Limb (tissue), 2 donors: Measurements from ENCODE around the gene CD74.

Experiments
- DNase-seq, 2 donors: peaks; one replicate each; pipeline ENCODE4 v3.0.0-alpha.2; 2016; ENCODE audit errors: extremely low spot score in 2 of 2

Gene CD74

DNA sequence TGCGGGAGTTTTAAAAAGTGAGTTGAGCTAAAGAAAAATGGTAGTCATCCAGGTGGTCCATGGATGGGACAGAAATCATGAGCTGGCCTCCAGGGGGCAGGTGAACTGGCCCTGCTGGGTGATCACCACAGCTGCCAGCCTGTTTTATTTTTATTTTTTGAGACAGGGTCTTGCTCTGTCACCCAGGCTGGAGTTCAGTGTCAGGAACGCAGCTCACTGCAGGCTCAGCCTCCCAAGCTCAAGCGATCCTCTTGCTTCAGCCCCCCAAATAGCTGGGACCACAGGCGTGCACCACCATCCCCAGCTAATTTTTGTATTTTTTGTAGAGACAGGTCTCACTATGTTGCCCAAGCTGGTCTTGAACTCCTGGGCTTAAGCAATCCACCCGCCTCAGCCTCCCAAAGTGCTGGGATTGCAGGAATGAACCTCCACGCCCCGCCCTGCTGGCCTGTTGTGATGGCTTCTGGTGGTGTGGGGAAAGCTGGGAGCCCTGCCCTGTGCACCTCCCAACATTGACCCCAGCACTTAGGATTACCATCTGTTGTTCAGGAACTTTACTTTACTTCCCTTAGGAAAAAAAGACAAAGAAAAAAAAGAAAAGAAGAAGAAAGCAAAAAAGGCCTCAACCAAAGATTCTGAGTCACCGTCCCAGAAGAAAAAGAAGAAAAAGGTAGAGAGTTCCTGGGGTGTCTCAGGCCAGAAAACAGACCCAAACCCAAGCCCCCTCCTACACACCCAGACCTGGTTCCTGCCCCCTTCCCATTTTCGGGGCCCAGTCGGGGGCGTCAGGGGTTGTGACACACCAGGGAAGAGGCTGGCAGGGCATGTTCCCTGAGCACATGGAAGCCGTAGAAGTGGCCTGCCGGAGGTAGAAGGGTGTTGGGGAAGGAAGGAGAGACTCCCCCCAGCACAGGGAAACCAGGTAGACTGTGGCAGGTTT is 14.7 kb downstream of the CD74 start:
- DNase-seq: no peak

DNA sequence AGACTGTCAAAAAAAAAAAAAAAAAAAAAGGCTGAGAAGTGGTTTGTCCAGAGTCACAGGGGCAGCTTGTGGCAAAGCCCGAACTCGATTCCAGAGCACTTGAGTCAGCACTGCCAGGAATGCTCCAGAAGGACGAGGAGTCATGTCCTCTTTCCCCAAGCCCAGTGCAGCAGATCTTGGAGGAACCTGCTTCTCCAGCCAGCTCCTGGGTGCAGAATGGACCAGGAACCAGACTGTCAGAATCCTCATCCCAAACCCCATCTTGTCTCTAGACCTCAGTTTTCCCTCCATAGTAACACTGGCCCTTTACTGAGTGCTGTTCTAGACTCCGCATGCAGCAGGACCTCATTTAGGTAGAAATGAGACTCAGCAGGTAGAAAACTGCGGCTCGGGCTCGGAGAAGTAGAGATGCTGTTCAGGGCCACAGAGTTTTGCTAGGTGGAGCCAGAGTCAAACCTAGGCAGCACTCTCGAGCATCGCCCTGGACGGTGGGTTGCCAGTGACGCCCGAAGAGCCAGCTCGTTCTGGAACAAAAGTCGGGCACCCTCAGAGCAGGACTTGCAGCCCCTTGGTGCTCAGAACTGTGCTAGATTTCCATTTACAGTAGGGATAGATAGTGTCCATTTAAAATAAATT is 15.4 kb downstream of the CD74 start:
- no peak for DNase-seq

DNA sequence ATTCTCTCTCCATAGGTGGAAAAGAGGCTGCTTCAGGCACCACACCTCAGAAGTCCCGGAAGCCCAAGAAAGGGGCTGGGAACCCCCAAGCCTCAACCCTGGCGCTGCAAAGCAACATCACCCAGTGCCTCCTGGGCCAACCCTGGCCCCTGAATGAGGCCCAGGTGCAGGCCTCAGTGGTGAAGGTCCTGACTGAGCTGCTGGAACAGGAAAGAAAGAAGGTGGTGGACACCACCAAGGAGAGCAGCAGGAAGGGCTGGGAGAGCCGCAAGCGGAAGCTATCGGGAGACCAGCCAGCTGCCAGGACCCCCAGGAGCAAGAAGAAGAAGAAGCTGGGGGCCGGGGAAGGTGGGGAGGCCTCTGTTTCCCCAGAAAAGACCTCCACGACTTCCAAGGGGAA is 16.4 kb downstream of the CD74 start:
- no peak for DNase-seq

DNA sequence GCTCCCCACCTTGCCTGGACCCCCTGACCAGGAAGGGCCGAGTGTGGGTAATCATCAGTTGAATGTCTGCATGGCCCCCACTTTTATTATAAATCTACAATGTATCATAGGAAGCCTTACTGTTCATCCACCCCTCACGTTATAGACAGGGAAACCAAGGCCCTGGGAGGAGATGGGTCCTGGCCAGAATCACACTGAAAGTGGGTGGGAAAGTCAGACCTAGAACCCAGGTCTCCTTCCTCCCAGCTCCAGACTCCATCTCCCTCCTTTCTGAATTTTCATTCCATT is 17.1 kb downstream of the CD74 start:
- DNase-seq: no peak

DNA sequence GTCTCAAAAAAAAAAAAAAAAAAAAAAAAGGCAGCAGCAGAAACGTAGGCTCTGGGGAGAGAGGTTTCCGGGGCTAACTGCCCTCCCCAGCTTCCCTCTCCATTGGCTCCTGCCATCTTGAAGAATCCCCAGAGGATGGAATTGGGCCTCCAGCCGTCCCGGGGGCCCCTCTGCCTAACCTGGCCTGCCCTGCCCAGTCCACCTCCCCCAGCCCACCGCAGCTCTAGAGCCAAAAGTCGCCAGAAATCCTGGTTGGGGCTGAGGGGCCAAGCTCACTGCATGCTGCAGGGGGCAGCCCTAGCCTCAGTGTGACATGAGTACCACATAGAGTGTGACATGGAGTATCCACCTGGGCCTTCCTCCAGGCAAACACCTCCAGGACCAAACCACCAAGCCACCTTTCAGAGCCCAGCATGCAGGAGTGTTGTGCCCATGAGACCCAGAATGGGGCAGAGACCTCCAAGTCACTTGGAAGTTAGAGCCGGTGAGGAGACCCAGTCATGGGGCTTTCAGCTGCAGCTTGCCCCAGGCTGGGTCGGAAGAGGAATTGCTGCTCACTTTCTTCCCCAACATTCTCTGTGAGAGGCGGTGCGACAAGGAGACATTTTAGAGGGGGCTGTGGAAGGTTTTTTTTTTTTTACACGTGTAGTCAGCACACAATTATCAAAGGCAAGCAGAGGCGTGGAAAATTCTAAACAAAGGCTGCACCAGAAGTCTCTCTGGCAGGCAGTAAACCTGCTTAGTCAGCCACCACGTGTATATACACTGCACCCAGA is 17.6 kb downstream of the CD74 start:
- no peak for DNase-seq

DNA sequence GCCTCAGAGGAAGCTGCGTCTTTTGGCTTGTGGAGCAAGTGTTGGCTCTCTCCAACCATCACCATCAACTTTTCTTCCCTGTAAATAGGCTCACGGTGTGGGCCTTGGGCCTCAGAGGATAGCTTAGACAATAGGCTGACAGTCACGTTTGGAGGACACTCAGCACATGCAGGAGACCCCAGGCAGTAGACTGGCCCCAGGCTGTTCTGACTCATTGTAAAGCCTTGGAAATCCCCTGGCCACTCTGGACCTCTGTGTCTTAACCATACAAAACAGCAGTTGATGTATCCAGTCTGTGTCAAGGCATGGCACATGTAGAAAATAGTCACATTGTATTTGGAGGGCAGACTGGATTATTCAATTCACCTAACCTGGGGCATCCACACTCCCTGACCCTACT is 18.6 kb downstream of the CD74 start:
- no peak for DNase-seq

DNA sequence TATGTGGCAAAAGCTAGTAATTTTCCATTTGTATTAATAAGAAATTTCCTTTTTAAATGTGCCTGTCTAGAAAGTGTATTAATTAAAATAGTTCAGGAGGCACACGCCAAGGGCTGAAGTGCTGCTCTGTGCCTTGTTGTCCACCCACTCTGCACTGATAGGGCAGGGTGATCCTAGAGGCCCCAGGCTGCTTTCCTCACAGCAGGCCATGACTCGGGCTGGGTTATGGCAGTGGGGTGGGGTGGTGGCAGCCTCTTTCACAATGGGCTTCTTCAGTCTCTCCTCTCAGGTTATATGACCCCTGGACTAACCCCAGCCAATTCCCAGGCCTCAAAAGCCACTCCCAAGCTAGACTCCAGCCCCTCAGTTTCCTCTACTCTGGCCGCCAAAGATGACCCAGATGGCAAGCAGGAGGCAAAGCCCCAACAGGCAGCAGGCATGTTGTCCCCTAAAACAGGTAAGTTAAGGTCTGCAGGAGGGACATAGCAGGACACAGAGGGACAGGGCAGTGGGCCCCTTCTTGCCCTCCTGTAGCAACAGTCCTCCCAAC is 19.5 kb downstream of the CD74 start:
- DNase-seq: no peak

DNA sequence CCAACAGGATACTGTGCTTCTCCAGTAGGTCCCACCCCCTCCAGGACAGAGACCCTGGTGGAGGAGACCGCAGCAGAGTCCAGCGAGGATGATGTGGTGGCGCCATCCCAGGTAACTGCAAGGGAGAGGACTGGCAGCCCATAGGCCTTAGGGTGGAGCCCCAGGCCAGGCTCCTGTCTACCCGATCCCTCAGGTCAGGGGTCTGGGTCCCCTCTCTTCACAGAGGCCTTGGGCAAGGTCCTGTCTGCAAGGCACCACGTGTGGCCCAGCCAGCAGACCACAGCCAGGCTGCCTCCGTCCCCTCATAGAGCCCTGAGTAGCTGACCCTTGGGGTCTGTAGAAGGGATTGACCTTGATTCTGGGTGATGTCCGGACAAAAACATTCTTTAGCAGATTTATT is 20.0 kb downstream of the CD74 start:
- no peak for DNase-seq

DNA sequence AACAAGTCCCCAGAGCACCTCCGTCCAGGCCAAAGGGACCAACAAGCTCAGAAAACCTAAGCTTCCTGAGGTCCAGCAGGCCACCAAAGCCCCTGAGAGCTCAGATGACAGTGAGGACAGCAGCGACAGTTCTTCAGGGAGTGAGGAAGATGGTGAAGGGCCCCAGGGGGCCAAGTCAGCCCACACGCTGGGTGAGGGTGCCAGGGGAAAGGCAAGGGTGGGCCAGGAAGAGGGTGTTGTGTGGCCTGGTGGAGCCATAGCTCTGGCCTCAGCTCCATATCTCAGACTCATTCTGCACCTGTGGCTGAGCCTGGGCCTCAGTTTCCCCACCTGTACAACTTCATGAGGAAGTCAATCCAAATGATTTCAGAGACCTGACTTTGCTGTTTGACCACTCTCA is 20.7 kb downstream of the CD74 start:
- no peak for DNase-seq

DNA sequence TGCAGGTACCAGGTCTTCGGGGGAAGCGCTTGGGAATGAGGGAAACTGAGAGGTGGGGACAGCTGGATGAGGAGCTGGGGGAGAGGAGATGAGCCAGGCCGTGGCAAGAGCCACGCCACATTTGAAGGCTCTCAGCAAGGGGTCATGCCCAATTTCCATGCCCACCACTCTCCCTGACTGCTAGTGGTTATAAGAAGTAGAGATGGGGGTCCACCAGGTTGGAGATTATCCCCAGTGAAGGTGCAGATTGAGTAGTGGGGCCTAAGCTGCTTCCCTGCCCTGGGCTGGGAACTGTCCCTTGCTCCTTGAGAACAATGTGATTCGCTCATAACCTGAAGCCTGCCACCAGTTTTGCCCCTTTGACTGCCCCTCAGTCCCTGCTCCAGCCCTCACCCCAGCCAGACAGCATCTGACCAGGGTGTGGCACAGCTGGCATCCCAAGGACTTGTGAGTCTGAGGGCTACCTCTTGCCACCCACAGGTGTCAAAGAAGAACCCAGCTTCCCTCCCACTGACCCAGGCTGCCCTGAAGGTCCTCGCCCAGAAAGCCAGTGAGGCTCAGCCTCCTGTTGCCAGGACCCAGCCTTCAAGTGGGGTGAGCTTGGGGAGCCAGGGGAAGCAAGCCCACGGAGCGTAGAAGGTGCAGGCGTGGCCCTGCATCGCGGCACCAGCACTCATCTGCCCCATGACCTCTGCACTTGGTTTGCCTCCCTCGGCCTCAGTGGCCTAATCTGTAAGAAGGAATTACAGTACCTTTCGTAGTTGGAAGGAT is 21.5 kb downstream of the CD74 start:
- DNase-seq: no peak

DNA sequence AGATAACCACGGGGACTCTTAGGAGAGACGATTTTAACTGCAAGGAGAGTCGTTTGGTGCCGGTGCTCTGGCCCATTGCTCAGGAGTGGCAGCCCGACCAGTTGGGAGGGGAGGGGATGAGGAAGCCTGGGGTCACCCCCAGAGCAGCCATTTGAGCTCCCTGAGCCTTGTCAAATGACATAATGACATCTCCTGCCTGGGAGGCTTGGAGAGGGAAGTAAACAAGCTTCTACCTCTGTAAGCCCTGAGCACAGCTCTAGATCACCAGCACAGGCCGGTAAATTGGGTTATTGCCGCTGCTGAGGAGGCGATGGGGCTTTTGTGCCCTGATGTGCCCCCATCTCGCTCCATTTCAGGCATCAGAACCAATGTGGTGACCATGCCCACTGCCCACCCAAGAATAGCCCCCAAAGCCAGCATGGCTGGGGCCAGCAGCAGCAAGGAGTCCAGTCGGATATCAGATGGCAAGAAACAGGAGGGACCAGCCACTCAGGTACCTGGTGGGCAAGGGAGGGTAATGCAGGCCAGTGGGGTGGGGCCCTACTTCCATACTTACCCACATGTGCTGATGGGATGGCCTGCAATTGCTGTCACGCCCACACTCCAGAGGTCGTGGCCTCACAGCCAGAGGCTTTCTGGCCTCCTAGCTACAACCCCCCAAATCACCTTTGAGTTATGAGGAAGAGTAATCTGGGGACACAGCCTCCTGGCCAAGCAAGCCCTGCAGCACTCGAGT is 23.0 kb downstream of the CD74 start:
- DNase-seq: no peak

DNA sequence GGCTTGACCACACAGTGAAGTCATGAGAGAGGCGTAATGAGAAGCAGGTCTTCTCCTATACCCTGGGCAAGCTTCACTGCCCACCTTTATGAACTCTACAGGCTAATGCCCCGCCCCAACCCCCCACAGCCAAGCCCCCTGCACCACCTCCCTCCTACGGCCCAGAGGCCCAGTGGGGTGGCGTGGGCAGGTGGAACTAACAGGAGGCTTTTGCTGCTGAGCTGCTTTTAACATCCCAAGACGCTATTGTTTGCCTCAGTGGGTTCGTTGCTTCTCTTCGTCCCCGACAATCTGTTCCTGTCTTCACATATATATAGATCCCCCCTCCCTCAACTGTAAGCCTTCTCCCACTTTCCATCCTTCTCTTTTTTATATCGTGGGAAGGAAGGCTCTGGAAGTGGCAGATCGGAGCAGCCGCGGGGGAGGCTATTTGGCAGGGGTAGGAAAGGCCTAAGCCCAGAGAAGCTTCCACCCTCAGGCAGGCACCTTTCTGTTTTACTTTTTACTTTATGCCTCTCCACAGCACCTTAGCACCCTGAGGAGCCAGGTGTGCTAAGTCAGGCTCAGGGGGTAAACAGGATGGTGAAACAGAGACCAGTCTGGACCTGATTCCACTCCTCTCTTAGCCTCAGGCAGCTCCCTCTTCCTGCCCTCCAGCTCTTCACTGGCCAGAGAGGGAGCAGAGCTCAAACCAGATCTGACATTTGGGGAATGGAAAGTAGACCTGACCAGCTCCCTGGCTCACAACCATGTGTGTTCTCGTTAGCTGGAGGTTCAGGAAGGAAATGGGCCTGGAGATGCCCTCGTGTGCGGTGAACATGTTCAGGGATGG is 26.5 kb downstream of the CD74 start:
- DNase-seq: no peak

DNA sequence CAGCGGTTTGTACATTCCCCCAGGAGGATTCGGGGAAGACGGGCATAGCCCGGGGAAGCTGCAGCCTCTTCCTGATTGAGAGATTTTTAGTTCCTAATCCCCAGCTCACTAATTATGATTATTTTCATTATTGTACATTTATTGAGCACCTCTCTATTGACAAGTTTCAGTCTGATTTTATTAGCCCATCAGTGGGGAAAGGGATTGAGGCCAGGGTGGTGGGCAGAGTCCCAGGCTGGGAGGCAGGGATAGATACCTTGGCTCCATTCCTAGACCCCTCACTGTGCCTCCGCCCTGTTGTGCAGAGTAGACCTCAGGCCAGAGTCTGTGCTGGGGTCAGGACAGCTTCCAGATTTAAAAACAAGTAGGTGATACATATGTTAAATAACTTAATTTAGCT is 28.0 kb downstream of the CD74 start:
- DNase-seq: no peak

DNA sequence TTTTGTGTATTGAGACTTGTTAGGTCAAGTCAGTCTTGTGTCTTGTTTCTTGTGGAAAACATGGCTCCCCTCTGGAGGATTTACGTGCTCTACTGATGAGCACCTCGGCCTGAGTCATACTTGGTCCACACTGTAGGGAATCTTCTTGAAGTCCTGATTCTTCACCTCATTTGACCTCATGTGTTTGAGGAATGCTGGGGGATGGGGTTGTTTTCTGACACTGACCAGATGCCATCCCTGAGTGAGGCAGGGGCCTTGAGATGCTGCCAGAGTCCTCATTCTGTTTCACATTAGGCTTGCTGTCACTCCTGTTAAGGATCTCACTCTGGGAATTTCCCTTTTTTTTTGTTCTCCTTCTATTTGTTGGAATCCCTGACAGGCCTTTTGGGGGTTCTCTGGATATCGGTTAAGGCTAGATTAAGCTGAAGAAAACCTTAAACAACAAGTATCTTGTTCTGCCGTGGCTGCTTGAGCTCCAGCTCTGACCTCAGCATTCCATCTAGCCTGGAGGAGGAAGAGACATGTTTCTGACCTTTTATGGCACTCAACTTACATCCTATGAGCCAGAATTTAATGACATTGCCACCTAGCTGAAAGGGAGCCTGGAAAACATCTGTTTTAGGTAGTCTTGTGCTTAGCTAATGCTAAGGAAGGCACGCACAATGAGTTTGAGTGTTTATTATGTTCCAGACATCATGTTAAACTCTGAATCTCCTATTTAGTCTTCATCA is 34.6 kb downstream of the CD74 start:
- DNase-seq: no peak

DNA sequence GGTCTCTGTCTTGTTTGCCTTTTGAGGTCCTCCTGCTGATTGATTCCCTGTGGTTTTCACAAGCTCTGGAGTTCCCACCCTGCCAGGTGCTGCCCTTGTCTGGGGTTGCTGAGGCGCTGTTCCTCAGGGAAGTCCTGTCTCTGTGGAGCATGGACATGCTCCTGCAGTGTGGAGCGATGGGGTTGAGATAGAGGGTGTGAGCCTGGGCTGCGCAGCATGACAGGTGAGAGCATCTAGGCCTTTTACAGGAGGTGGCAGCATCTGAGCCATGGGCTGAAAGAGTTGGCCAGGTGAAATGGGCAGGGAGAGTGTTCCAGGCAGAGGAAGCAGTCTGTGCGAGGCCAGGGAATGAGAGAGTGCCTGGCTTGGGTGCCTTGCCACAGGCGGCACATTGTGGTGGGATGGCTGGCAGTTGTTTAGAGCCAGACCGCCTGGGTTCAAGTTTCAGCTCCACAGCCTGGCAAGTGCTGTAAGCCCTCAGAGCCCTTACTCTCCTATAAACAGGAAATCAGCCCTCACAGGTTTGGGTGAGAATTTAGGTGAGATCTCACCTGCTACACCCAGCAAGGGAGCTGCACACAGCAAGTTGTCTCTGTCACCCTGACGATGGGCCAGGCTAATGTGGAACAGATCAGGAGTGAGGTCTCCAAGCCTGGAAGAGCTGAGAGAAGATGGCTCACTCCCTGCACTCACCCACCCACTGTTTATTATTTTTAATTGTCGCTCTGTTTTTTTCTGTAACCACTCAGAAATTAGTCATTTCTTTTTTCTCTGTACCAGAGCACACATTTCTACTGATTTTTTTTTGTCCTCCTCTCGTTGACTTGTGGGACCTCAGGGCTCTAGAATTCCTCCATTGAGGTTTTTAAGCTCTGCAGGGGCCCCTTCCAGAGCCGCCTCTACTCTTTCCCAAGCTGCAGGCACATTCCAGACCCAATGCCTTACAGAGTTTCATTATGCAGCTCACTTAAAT is 35.6 kb downstream of the CD74 start:
- no peak for DNase-seq

DNA sequence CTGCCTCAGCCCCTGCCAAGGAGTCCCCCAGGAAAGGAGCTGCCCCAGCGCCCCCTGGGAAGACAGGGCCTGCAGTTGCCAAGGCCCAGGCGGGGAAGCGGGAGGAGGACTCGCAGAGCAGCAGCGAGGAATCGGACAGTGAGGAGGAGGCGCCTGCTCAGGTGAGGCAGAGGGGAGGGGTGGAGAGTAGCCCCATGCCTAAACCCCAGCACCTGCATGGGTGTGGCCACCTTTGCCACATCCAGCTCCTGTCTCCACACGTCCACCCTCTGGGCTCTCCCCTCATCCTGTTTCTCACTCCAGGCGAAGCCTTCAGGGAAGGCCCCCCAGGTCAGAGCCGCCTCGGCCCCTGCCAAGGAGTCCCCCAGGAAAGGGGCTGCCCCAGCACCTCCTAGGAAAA is 38.1 kb downstream of the CD74 start:
- no peak for DNase-seq

DNA sequence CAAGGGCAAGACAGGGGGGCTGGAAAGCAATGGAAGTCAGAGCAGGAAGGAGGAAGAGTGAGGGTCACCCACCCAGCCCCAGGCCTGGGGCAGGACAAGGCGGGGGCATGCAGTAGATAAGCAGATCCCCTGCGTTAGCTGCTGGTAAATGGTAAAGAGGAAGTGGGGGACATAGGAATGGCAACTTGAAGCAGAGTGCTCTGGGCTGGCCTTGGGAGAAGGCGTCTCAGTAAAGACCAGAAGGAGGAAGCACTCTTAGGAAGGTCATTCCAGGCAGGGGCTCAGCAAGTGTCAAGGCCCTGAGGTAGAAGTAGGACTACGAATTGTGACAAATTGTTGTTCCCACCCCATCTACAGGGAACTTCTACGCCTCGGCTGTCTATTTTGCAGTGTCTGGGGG is 40.1 kb downstream of the CD74 start:
- no peak for DNase-seq

DNA sequence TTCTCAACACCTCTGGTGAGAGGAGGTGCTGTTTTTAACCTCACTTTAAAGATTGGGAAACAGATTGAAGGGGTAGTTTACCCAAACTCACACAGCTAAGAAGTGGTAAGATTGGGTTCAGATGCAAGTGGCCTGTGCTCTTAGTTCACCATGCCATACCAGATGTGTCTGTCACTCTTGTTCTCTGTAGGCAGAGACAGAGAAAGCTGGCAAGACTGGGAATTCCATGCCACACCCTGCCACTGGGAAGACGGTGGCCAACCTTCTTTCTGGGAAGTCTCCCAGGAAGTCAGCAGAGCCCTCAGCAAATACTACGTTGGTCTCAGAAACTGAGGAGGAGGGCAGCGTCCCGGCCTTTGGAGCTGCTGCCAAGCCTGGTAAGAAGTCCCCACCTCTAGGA is 44.2 kb downstream of the CD74 start:
- DNase-seq: no peak
